HUDEP-2 (cell line): ENCODE measurements around the gene CNTNAP2.
"Not testable (repeated sequence)": the region's sequence is repeated elsewhere in the genome, so short reads cannot be mapped to it uniquely, and the experiment has no call there.

ENCODE experiments used
- DNase-seq, 76 experiments: peaks; one replicate each; lab custom pipeline; 2025; ENCODE audit not compliant: unreplicated experiment in 76 of 76; lab: John Stamatoyannopoulos, UW

Gene CNTNAP2

GRCh38 chr7:148433521-148434180 lies 2317.1 kb downstream of the CNTNAP2 start:
- no peak for DNase-seq

GRCh38 chr7:148434181-148434757 lies 2317.7 kb downstream of the CNTNAP2 start:
- no peak for DNase-seq

- DNase-seq = no peak
These were observed 2318.3 kb downstream of the CNTNAP2 start for GRCh38 chr7:148434887-148435286.

- DNase-seq = no peak
These were observed 2319.1 kb downstream of the CNTNAP2 start for GRCh38 chr7:148435715-148436114.

GRCh38 chr7:148436135-148436534 lies 2319.5 kb downstream of the CNTNAP2 start:
- no peak for DNase-seq

GRCh38 chr7:148436571-148436970 lies 2320.0 kb downstream of the CNTNAP2 start:
- DNase-seq = no peak

GRCh38 chr7:148437043-148437442 lies 2320.4 kb downstream of the CNTNAP2 start:
- DNase-seq = peak in 1 of 76 experiments; percentile 2

GRCh38 chr7:148442141-148442655 lies 2325.6 kb downstream of the CNTNAP2 start:
- DNase-seq = no peak

GRCh38 chr7:148442933-148443332 lies 2326.3 kb downstream of the CNTNAP2 start:
- DNase-seq = no peak

- DNase-seq = no peak
These were observed 2328.9 kb downstream of the CNTNAP2 start for GRCh38 chr7:148445260-148446044.

- no peak for DNase-seq
These were observed 2330.7 kb downstream of the CNTNAP2 start for GRCh38 chr7:148447221-148447849.

GRCh38 chr7:148451526-148451925 lies 2334.9 kb downstream of the CNTNAP2 start:
- not testable (repeated sequence) for DNase-seq

- DNase-seq = no peak
These were observed 2339.8 kb downstream of the CNTNAP2 start for GRCh38 chr7:148456351-148456750.

GRCh38 chr7:148457310-148457921 lies 2340.8 kb downstream of the CNTNAP2 start:
- no peak for DNase-seq

GRCh38 chr7:148458263-148458662 lies 2341.7 kb downstream of the CNTNAP2 start:
- DNase-seq = no peak

GRCh38 chr7:148461392-148462179 lies 2345.0 kb downstream of the CNTNAP2 start:
- DNase-seq = no peak

- DNase-seq = not testable (repeated sequence)
These were observed 2346.2 kb downstream of the CNTNAP2 start for GRCh38 chr7:148462774-148463173.

- DNase-seq = no peak
These were observed 2346.6 kb downstream of the CNTNAP2 start for GRCh38 chr7:148463210-148463609.

- DNase-seq = no peak
These were observed 2348.3 kb downstream of the CNTNAP2 start for GRCh38 chr7:148464947-148465346.

GRCh38 chr7:148465441-148465840 lies 2348.8 kb downstream of the CNTNAP2 start:
- DNase-seq = not testable (repeated sequence)
